Activated CD8-positive, alpha-beta memory T cell treated with anti-CD3 and anti-CD28 coated beads, Interleukin-2, amount 50 U/mL, for 1 hour (primary cell): ENCODE results near the gene SNX5.

Experiments
- DNase-seq: peaks from one replicate; pipeline ENCODE4 v3.0.0-alpha.2; 2020; ENCODE audit errors: extremely low read depth

The SNX5 gene

GRCh38 chr20:17916433-17916891, 52.1 kb downstream of the SNX5 start:
- DNase-seq, result no peak

DNA sequence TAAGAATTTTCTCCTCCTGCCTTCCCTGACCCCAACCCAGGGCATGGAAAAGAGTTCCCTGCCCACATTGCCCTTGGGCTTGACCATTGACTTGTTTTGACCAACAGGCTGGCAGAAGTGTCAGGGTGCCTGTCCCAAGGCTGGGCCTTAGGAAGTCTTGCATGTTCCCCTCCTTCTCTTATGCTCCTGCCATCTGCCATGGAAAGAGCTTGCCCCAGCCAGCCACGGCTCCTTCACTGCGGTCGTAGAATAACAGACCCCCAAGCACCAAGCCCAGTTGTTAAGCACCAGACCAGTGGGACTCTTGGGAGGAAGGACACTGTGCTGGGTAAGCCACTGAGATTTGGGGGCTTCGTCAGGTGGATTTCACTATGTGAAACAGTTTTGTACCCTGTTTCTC, 53.6 kb downstream of the SNX5 start:
- DNase-seq, result no peak

GRCh38 chr20:17912916-17913315, 55.7 kb downstream of the SNX5 start:
- DNase-seq, result no peak

- no peak for DNase-seq
Observed at GRCh38 chr20:17911927-17912326, 56.7 kb downstream of the SNX5 start.

DNA sequence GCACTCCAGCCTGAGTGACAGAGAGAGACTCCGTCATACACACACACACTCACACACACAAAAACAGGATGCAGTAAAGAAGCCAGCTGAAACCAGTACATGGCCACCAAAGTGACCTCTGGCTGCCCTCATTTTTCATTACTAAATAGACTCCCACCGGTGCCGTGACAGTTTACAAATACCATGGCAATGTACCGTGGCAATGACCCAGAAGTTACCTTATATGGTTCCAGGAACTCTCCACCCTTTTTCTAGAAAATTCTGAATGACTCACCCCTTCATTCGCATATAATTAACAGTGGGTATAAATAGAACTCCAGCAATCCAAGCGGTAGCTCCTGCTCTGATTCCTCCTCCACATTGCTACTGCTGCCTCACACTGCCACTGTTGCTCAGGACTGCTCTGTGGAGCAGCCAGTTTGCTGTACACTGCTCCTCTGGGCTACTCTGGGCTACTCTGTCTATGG, 57.7 kb downstream of the SNX5 start:
- DNase-seq, result no peak

GRCh38 chr20:17909869-17910321, 58.7 kb downstream of the SNX5 start:
- no peak for DNase-seq

GRCh38 chr20:17905544-17905943, 63.0 kb downstream of the SNX5 start:
- DNase-seq, result no peak

GRCh38 chr20:17904027-17904426, 64.6 kb downstream of the SNX5 start:
- DNase-seq, result no peak

- DNase-seq, result no peak
Observed at GRCh38 chr20:17902531-17903083, 66.0 kb downstream of the SNX5 start.

GRCh38 chr20:17901971-17902370, 66.6 kb downstream of the SNX5 start:
- DNase-seq, result no peak

DNA sequence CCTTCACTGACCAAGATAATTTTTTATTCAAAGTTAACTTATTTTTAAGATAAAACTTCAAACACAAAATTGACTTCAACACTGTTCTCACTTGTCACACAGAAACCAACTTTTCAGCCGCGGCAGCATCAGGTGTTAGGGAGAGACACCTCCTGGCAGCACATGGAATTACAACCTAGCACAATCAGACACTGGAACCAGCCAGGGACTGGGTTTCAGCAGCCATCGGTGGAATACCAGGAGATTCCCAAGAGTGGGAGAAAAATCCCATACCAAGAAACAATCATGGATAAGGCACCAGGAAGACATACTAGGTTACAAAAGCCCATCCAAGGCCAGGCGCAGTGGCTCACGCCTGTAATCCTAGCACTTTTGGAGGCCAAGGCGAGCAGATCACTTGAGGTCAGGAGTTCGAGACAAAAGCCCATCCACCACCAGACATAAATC, 70.0 kb downstream of the SNX5 start:
- peak; percentile 32 for DNase-seq

GRCh38 chr20:17897566-17898307, 70.9 kb downstream of the SNX5 start:
- DNase-seq, result no peak

GRCh38 chr20:17896771-17897369, 71.7 kb downstream of the SNX5 start:
- no peak for DNase-seq

DNA sequence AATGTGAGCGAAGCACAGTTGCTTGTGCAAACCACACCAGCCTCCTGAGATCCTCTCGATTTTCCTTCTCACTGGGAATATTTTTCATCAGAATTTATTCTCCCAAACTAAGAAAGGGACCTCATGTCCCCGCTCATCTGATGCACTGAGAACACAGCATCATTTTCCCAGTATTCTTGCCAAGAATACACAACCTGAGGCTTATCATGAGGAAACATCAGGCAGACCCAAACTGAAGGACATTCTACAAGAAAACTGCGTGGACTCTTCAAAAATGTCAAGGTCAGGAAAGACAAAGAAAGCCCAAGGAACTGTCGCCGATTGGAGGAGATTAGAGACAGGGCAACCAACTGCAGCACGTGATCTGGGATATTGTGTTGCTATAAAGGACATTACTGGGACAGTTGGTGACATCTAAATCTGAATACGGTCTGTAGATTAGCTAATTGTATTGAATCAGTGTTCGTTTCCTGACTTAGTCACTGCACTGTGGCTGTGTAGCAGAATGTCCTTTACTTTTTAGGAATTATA, 72.3 kb downstream of the SNX5 start:
- no peak for DNase-seq

- DNase-seq, result no peak
Observed at GRCh38 chr20:17895641-17896171, 72.9 kb downstream of the SNX5 start.

GRCh38 chr20:17893445-17893844, 75.1 kb downstream of the SNX5 start:
- no peak for DNase-seq

GRCh38 chr20:17892189-17892938, 76.2 kb downstream of the SNX5 start:
- DNase-seq, result no peak
